ENCODE data around the gene SEMA4D.

- TF ChIP-seq ZNF274 (IDR thresholded peaks at IDR 0.05; ENCODE audit: low read depth, low read length) (no peak), YY1 (IDR thresholded peaks at IDR 0.05; ENCODE audit: insufficient read depth, insufficient read length) (no peak)
Measured at GRCh38 chr9:89432986-89433530, 64.9 kb downstream of the SEMA4D start.

All from NT2/D1 (cell line).